ENCODE measurements around the gene FUZ. TPM values are rescaled to one million over a fixed set of nuclear protein-coding genes. Genes with fewer than 3 reads are reported as not detected.

Gene FUZ
- total RNA-seq, 1 donor from 2014 or later = 10.8 TPM

- Mint-ChIP-seq H3K27me3 (ENCODE audit: low read depth) (no peaks in the 10 kb centered on the region), H3K4me1 (ENCODE audit: low read depth) (peaks cover 11% of the 10 kb centered on the region), H3K36me3 (ENCODE audit: low read depth) (peaks cover 40% of the 10 kb centered on the region), H3K27ac (ENCODE audit: unreplicated experiment) (no peak overlapping the region), H3K4me3 (ENCODE audit: unreplicated experiment) (no peak overlapping the region), H3K9me3 (ENCODE audit: low read depth) (no peaks in the 10 kb centered on the region)
- DNase-seq (ENCODE audit: low spot score) = peak; percentile 71
- TF ChIP-seq, protein P1, sequence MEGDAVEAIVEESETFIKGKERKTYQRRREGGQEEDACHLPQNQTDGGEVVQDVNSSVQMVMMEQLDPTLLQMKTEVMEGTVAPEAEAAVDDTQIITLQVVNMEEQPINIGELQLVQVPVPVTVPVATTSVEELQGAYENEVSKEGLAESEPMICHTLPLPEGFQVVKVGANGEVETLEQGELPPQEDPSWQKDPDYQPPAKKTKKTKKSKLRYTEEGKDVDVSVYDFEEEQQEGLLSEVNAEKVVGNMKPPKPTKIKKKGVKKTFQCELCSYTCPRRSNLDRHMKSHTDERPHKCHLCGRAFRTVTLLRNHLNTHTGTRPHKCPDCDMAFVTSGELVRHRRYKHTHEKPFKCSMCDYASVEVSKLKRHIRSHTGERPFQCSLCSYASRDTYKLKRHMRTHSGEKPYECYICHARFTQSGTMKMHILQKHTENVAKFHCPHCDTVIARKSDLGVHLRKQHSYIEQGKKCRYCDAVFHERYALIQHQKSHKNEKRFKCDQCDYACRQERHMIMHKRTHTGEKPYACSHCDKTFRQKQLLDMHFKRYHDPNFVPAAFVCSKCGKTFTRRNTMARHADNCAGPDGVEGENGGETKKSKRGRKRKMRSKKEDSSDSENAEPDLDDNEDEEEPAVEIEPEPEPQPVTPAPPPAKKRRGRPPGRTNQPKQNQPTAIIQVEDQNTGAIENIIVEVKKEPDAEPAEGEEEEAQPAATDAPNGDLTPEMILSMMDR (IDR thresholded peaks at IDR 0.05) = no peak
These were observed 23.9 kb upstream of the FUZ start for GRCh38 chr19:49837009-49837310.

- Mint-ChIP-seq H3K36me3 (ENCODE audit: low read depth) (peaks cover 43% of the 10 kb centered on the region), H3K9me3 (ENCODE audit: low read depth) (no peaks in the 10 kb centered on the region), H3K4me3 (ENCODE audit: unreplicated experiment) (no peak overlapping the region), H3K27me3 (ENCODE audit: low read depth) (no peaks in the 10 kb centered on the region), H3K4me1 (ENCODE audit: low read depth) (peaks cover 11% of the 10 kb centered on the region), H3K27ac (ENCODE audit: unreplicated experiment) (no peak overlapping the region)
- TF ChIP-seq, protein P1 (IDR thresholded peaks at IDR 0.05) = no peak
- DNase-seq (ENCODE audit: low spot score) = peak; percentile 69
These were observed 23.3 kb upstream of the FUZ start for GRCh38 chr19:49836176-49837008.

- H3K4me1 Mint-ChIP-seq (ENCODE audit: low read depth) = peaks cover 11% of the 10 kb centered on the region
- peaks cover 41% of the 10 kb centered on the region for H3K36me3 Mint-ChIP-seq (ENCODE audit: low read depth)
- no peaks in the 10 kb centered on the region for H3K9me3 Mint-ChIP-seq (ENCODE audit: low read depth)
- H3K27me3 Mint-ChIP-seq (ENCODE audit: low read depth) = no peaks in the 10 kb centered on the region
- no peak overlapping the region for H3K27ac Mint-ChIP-seq (ENCODE audit: unreplicated experiment)
- TF ChIP-seq, protein P1 (IDR thresholded peaks at IDR 0.05) = no peak
- H3K4me3 Mint-ChIP-seq (ENCODE audit: unreplicated experiment) = no peak overlapping the region
- no peak for DNase-seq (ENCODE audit: low spot score)
These were observed 22.5 kb upstream of the FUZ start for GRCh38 chr19:49835562-49835961.

- DNase-seq (ENCODE audit: low spot score) = no peak
- peaks cover 11% of the 10 kb centered on the region for H3K4me1 Mint-ChIP-seq (ENCODE audit: low read depth)
These were observed 20.5 kb upstream of the FUZ start for GRCh38 chr19:49833599-49833998.

DNA sequence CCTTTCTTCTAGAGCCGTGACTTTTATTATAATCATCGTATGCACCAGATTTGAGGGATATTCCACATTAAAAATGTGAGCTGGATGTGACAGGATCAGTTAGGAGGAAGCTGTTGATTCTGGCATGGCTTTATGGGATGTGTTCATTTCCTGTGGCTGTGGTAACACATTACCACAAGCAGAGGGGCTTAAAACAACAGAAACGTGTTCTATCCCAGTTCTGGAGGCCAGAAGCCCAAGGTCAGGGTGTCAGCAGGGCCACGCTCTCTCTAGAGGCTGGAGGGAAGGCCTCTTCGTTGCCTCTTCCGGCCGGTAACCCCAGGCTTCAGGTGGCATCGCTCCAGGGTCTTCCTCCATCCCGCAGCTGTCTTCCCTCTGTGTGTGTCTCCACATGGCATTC is 19.5 kb upstream of the FUZ start:
- DNase-seq (ENCODE audit: low spot score) = no peak
- no peaks in the 10 kb centered on the region for H3K27me3 Mint-ChIP-seq (ENCODE audit: low read depth)
- no peak overlapping the region for H3K4me3 Mint-ChIP-seq (ENCODE audit: unreplicated experiment)
- TF ChIP-seq, protein P1 (IDR thresholded peaks at IDR 0.05) = no peak
- H3K4me1 Mint-ChIP-seq (ENCODE audit: low read depth) = peaks cover 11% of the 10 kb centered on the region
- H3K9me3 Mint-ChIP-seq (ENCODE audit: low read depth) = no peaks in the 10 kb centered on the region
- peaks cover 25% of the 10 kb centered on the region for H3K36me3 Mint-ChIP-seq (ENCODE audit: low read depth)
- H3K27ac Mint-ChIP-seq (ENCODE audit: unreplicated experiment) = peak overlapping the region; percentile 8

More at GRCh38 chr19:49833599-49833998, 20.5 kb upstream of the FUZ start:
- Mint-ChIP-seq H3K4me3 (ENCODE audit: unreplicated experiment) (no peak overlapping the region), H3K9me3 (ENCODE audit: low read depth) (no peaks in the 10 kb centered on the region), H3K27me3 (ENCODE audit: low read depth) (no peaks in the 10 kb centered on the region), H3K36me3 (ENCODE audit: low read depth) (peaks cover 32% of the 10 kb centered on the region), H3K27ac (ENCODE audit: unreplicated experiment) (no peak overlapping the region)
- TF ChIP-seq, protein P1 (IDR thresholded peaks at IDR 0.05) = no peak
